Progenitor cell of endocrine pancreas (in vitro differentiated cells): Measurements from ENCODE around the gene ATPAF1. TPM values are rescaled to one million over a fixed set of nuclear protein-coding genes. Genes with fewer than 3 reads are reported as not detected.

Source experiments
- DNase-seq: peaks from one replicate; pipeline ENCODE4 v3.0.0; 2021; ENCODE audit warnings: low spot score; ENCODE audit not compliant: unreplicated experiment
- H3K27ac Mint-ChIP-seq: 2 replicates; pipeline ENCODE4 v1.8.0; 2021; ENCODE audit warnings: mild to moderate bottlenecking, moderate library complexity, mixed read lengths
- H3K27me3 Mint-ChIP-seq: 2 replicates; pipeline ENCODE4 v1.8.0; 2021; ENCODE audit warnings: mixed read lengths
- H3K36me3 Mint-ChIP-seq: 2 replicates; pipeline ENCODE4 v1.8.0; 2022; ENCODE audit warnings: mixed read lengths; ENCODE audit not compliant: insufficient read depth
- H3K4me1 Mint-ChIP-seq: 2 replicates; pipeline ENCODE4 v1.8.0; 2021; ENCODE audit warnings: low read depth, mixed read lengths
- H3K4me3 Mint-ChIP-seq: 2 replicates; pipeline ENCODE4 v1.8.0; 2021; ENCODE audit warnings: low read depth, mild to moderate bottlenecking, moderate library complexity, mixed read lengths
- H3K9me3 Mint-ChIP-seq: 2 replicates; pipeline ENCODE4 v1.8.0; 2021; ENCODE audit warnings: low read depth, mixed read lengths
- CTCF ChIP-seq: fragments of 200-600 bp; sonication (generic); IDR thresholded peaks from one replicate; pipeline ENCODE4 v1.5.0; 2021; ENCODE audit warnings: antibody characterized with exemption, mild to moderate bottlenecking; ENCODE audit not compliant: unreplicated experiment
- total RNA-seq: library from RNA; stranded (reverse); gene quantifications from 2 replicates; pipeline ENCODE4 v1.2.1, GENCODE V29; 2021

ATPAF1 gene
- total RNA-seq, 1 donor from 2014 or later, result 52.7 TPM

GRCh38 chr1:46614604-46614984, 53.6 kb downstream of the ATPAF1 start:
- Mint-ChIP-seq H3K4me1 (peaks cover 20% of the 10 kb centered on the region), H3K9me3 (no peaks in the 10 kb centered on the region), H3K4me3 (no peak overlapping the region), H3K36me3 (peaks cover 3% of the 10 kb centered on the region), H3K27ac (no peak overlapping the region), H3K27me3 (peaks cover 16% of the 10 kb centered on the region)
- no peak for DNase-seq
- no peak for TF ChIP-seq CTCF

GRCh38 chr1:46613661-46614603, 54.2 kb downstream of the ATPAF1 start:
- H3K36me3 Mint-ChIP-seq, result peaks cover 7% of the 10 kb centered on the region
- peaks cover 20% of the 10 kb centered on the region for H3K4me1 Mint-ChIP-seq
- H3K9me3 Mint-ChIP-seq, result no peaks in the 10 kb centered on the region
- H3K27ac Mint-ChIP-seq, result no peak overlapping the region
- no peak overlapping the region for H3K4me3 Mint-ChIP-seq
- no peak for DNase-seq
- H3K27me3 Mint-ChIP-seq, result peaks cover 13% of the 10 kb centered on the region
- no peak for TF ChIP-seq CTCF

- Mint-ChIP-seq H3K36me3 (peaks cover 8% of the 10 kb centered on the region), H3K27ac (no peak overlapping the region), H3K4me1 (peaks cover 15% of the 10 kb centered on the region), H3K4me3 (no peak overlapping the region), H3K27me3 (peaks cover 5% of the 10 kb centered on the region), H3K9me3 (no peaks in the 10 kb centered on the region)
- no peak for DNase-seq
- no peak for TF ChIP-seq CTCF
Observed at GRCh38 chr1:46612937-46613660, 55.1 kb downstream of the ATPAF1 start.

GRCh38 chr1:46611691-46612221, 56.4 kb downstream of the ATPAF1 start:
- Mint-ChIP-seq H3K4me3 (no peak overlapping the region), H3K27ac (peak overlapping the region; percentile 27), H3K36me3 (peaks cover 8% of the 10 kb centered on the region), H3K4me1 (peaks cover 5% of the 10 kb centered on the region), H3K27me3 (no peaks in the 10 kb centered on the region), H3K9me3 (no peaks in the 10 kb centered on the region)
- DNase-seq, result no peak
- no peak for TF ChIP-seq CTCF
